ENCODE measurements around the gene KCNMB1. TPM values are rescaled to one million over a fixed set of nuclear protein-coding genes. Genes with fewer than 3 reads are reported as not detected.

The KCNMB1 gene
- total and polyA plus RNA-seq, 7 experiments from 2014 or later = 0.48 to 5.6 TPM; not detected in 5

- H3K36me3 ChIP-seq (ENCODE audit: control insufficient read depth in 2 of 3, insufficient read depth in 3 of 3, low read length in 3 of 3) = no peaks in the 10 kb centered on the region
- H3K36me3 Mint-ChIP-seq = peaks cover 0 to 5% (median 0%) of the 10 kb centered on the region in 5 donors
- H3K27me3 Mint-ChIP-seq = no peaks in the 10 kb centered on the region
- intact Hi-C loops (cut with micrococcal nuclease) = loop anchor here (2.0 to 10.0 kb wide), 4 partner anchors 83 to 683 kb away; no protein-coding TSS in a partner anchor
- peak overlapping the region in 5 of 10 donors; percentile 3 to 46 (median 31) for H3K4me3 Mint-ChIP-seq
- ATAC-seq (no peak), DNase-seq (no peak)
- H3K4me3 ChIP-seq (ENCODE audit: low read length) = no peak overlapping the region
- H3K27ac Mint-ChIP-seq = peak overlapping the region; percentile 19 to 98 (median 84)
- H3K27ac ChIP-seq (ENCODE audit: low read depth, low read length) = peak overlapping the region; percentile 15
- H3K4me1 ChIP-seq (ENCODE audit: control insufficient read depth in 2 of 2, insufficient read depth in 2 of 2, low read length in 2 of 2) = peaks cover 36 to 47% of the 10 kb centered on the region in 2 donors
- ChIA-PET CTCF (interaction anchor here (0.6 to 7.3 kb wide), 25 partner anchors 11 to 241 kb away, joined by 3 to 278 read pairs (median 6); partner anchors contain the start of gene LCP2), POLR2A (interaction anchor here (0.6 to 7.1 kb wide), 15 partner anchors 9 to 114 kb away, joined by 3 to 59 read pairs (median 8); partner anchors contain the start of gene LCP2)
- no peaks in the 10 kb centered on the region for H3K9me3 Mint-ChIP-seq
- no peaks in the 10 kb centered on the region for H3K9me3 ChIP-seq (ENCODE audit: control insufficient read depth in 2 of 3, low read length in 3 of 3)
- peaks cover 0 to 57% (median 39%) of the 10 kb centered on the region in 7 donors for H3K4me1 Mint-ChIP-seq
- H3K27me3 ChIP-seq (ENCODE audit: control insufficient read depth in 2 of 2, insufficient read depth in 2 of 2, low read length in 2 of 2) = no peaks in the 10 kb centered on the region
Measured at GRCh38 chr5:170338291-170338690, 50.9 kb downstream of the KCNMB1 start.

GRCh38 chr5:170337045-170337733, 52.0 kb downstream of the KCNMB1 start:
- H3K4me3 Mint-ChIP-seq = peak overlapping the region in 3 of 10 donors; percentile 11 to 73 (median 64)
- Histone ChIP-seq H3K9me3 (ENCODE audit: control insufficient read depth in 2 of 3, low read length in 3 of 3) (no peaks in the 10 kb centered on the region), H3K27ac (ENCODE audit: low read depth, low read length) (peak overlapping the region; percentile 87), H3K36me3 (ENCODE audit: control insufficient read depth in 2 of 3, insufficient read depth in 3 of 3, low read length in 3 of 3) (no peaks in the 10 kb centered on the region), H3K4me1 (ENCODE audit: control insufficient read depth in 2 of 2, insufficient read depth in 2 of 2, low read length in 2 of 2) (peaks cover 47 to 58% of the 10 kb centered on the region in 2 donors), H3K27me3 (ENCODE audit: control insufficient read depth in 2 of 2, insufficient read depth in 2 of 2, low read length in 2 of 2) (no peaks in the 10 kb centered on the region), H3K4me3 (ENCODE audit: low read length) (no peak overlapping the region)
- ChIA-PET POLR2A (interaction anchor here (1.4 to 7.1 kb wide), 8 partner anchors 39 to 110 kb away, joined by 3 to 59 read pairs (median 24); partner anchors contain the start of gene LCP2), CTCF (interaction anchor here (2.3 to 7.3 kb wide), 6 partner anchors 36 to 112 kb away, joined by 12 to 278 read pairs (median 56); partner anchors contain the start of gene LCP2)
- peaks cover 0 to 68% (median 39%) of the 10 kb centered on the region in 7 donors for H3K4me1 Mint-ChIP-seq
- intact Hi-C loops (cut with micrococcal nuclease) = loop anchor here (5.0 to 10.0 kb wide), 3 partner anchors 235 to 682 kb away; no protein-coding TSS in a partner anchor
- no peak for DNase-seq
- H3K27me3 Mint-ChIP-seq = no peaks in the 10 kb centered on the region
- peaks cover 0 to 5% (median 0%) of the 10 kb centered on the region in 5 donors for H3K36me3 Mint-ChIP-seq
- no peaks in the 10 kb centered on the region for H3K9me3 Mint-ChIP-seq
- no peak for ATAC-seq
- H3K27ac Mint-ChIP-seq = peak overlapping the region in 7 of 9 donors; percentile 80 to 98 (median 92)

GRCh38 chr5:170336065-170336464, 53.1 kb downstream of the KCNMB1 start:
- H3K36me3 Mint-ChIP-seq = peaks cover 0 to 5% (median 0%) of the 10 kb centered on the region in 5 donors
- Histone ChIP-seq H3K27me3 (ENCODE audit: control insufficient read depth in 2 of 2, insufficient read depth in 2 of 2, low read length in 2 of 2) (no peaks in the 10 kb centered on the region), H3K4me1 (ENCODE audit: control insufficient read depth in 2 of 2, insufficient read depth in 2 of 2, low read length in 2 of 2) (peaks cover 58 to 68% of the 10 kb centered on the region in 2 donors), H3K4me3 (ENCODE audit: low read length) (no peak overlapping the region), H3K27ac (ENCODE audit: low read depth, low read length) (peak overlapping the region; percentile 87), H3K9me3 (ENCODE audit: control insufficient read depth in 2 of 3, low read length in 3 of 3) (no peaks in the 10 kb centered on the region), H3K36me3 (ENCODE audit: control insufficient read depth in 2 of 3, insufficient read depth in 3 of 3, low read length in 3 of 3) (no peaks in the 10 kb centered on the region)
- DNase-seq (peak in 2 of 9 donors; percentile 13 to 25), ATAC-seq (no peak)
- H3K27me3 Mint-ChIP-seq = peaks cover 0 to 2% (median 0%) of the 10 kb centered on the region in 5 donors
- POLR2A ChIA-PET = interaction anchor here (4.1 to 7.1 kb wide), 3 partner anchors 38 to 61 kb away, joined by 26 to 59 read pairs (median 28); partner anchors contain the start of gene LCP2
- peaks cover 0 to 72% (median 39%) of the 10 kb centered on the region in 7 donors for H3K4me1 Mint-ChIP-seq
- peak overlapping the region in 9 of 10 donors; percentile 62 to 82 (median 73) for H3K4me3 Mint-ChIP-seq
- H3K27ac Mint-ChIP-seq = peak overlapping the region in 6 of 9 donors; percentile 80 to 98 (median 94)
- intact Hi-C loops (cut with micrococcal nuclease) = loop anchor here (1.0 to 10.0 kb wide), 4 partner anchors 33 to 681 kb away; no protein-coding TSS in a partner anchor
- peaks cover 0 to 3% (median 0%) of the 10 kb centered on the region in 11 donors for H3K9me3 Mint-ChIP-seq
- CTCF ChIA-PET = interaction anchor here (4.3 to 7.3 kb wide), 3 partner anchors 41 to 111 kb away, joined by 92 to 278 read pairs (median 177); partner anchors contain the start of gene LCP2

GRCh38 chr5:170334626-170335025, 54.5 kb downstream of the KCNMB1 start:
- Histone ChIP-seq H3K4me1 (ENCODE audit: control insufficient read depth in 2 of 2, insufficient read depth in 2 of 2, low read length in 2 of 2) (peaks cover 72 to 81% of the 10 kb centered on the region in 2 donors), H3K4me3 (ENCODE audit: low read length) (peak overlapping the region; percentile 40), H3K36me3 (ENCODE audit: control insufficient read depth in 2 of 3, insufficient read depth in 3 of 3, low read length in 3 of 3) (no peaks in the 10 kb centered on the region), H3K27ac (ENCODE audit: low read depth, low read length) (peak overlapping the region; percentile 87), H3K9me3 (ENCODE audit: control insufficient read depth in 2 of 3, low read length in 3 of 3) (no peaks in the 10 kb centered on the region), H3K27me3 (ENCODE audit: control insufficient read depth in 2 of 2, insufficient read depth in 2 of 2, low read length in 2 of 2) (no peaks in the 10 kb centered on the region)
- DNase-seq (peak in 1 of 9 donors; percentile 20), ATAC-seq (no peak)
- intact Hi-C loops (cut with micrococcal nuclease) = loop anchor here (5.0 to 10.0 kb wide), 4 partner anchors 232 to 1853 kb away; partner anchors contain the start of gene STK10 (in 1 of the 2)
- Mint-ChIP-seq H3K27me3 (peaks cover 0 to 3% (median 0%) of the 10 kb centered on the region in 5 donors), H3K4me1 (peaks cover 0 to 72% (median 39%) of the 10 kb centered on the region in 7 donors), H3K27ac (no peak overlapping the region), H3K4me3 (peak overlapping the region in 4 of 10 donors; percentile 77 to 82 (median 81)), H3K36me3 (peaks cover 0 to 5% (median 0%) of the 10 kb centered on the region in 5 donors), H3K9me3 (peaks cover 0 to 5% (median 0%) of the 10 kb centered on the region in 11 donors)
- ChIA-PET CTCF (interaction anchor here (1.5 to 7.9 kb wide), 11 partner anchors 12 to 108 kb away, joined by 4 to 120 read pairs (median 8); partner anchors contain the start of gene LCP2), POLR2A (interaction anchor here (0.7 to 10.0 kb wide), 15 partner anchors 9 to 89 kb away, joined by 3 to 391 read pairs (median 6); partner anchors contain the start of gene LCP2)

GRCh38 chr5:170333161-170333910, 55.8 kb downstream of the KCNMB1 start:
- Histone ChIP-seq H3K9me3 (ENCODE audit: control insufficient read depth in 2 of 3, low read length in 3 of 3) (no peaks in the 10 kb centered on the region), H3K27ac (ENCODE audit: low read depth, low read length) (peak overlapping the region; percentile 87), H3K27me3 (ENCODE audit: control insufficient read depth in 2 of 2, insufficient read depth in 2 of 2, low read length in 2 of 2) (no peaks in the 10 kb centered on the region), H3K4me3 (ENCODE audit: low read length) (peak overlapping the region; percentile 40), H3K36me3 (ENCODE audit: control insufficient read depth in 2 of 3, insufficient read depth in 3 of 3, low read length in 3 of 3) (no peaks in the 10 kb centered on the region), H3K4me1 (ENCODE audit: control insufficient read depth in 2 of 2, insufficient read depth in 2 of 2, low read length in 2 of 2) (peaks cover 79 to 87% of the 10 kb centered on the region in 2 donors)
- ATAC-seq (peak; percentile 36), DNase-seq (peak in 6 of 9 donors; percentile 36 to 61 (median 50))
- ChIA-PET CTCF (interaction anchor here (1.0 to 7.9 kb wide), 12 partner anchors 10 to 107 kb away, joined by 3 to 120 read pairs (median 8); partner anchors contain the start of gene LCP2), POLR2A (interaction anchor here (0.7 to 10.0 kb wide), 10 partner anchors 10 to 71 kb away, joined by 3 to 391 read pairs (median 24); partner anchors contain the start of gene LCP2)
- peak overlapping the region in 4 of 10 donors; percentile 77 to 82 (median 81) for H3K4me3 Mint-ChIP-seq
- intact Hi-C loops (cut with micrococcal nuclease) = loop anchor here (5.0 to 10.0 kb wide), 3 partner anchors 301 to 1854 kb away; partner anchors contain the start of gene STK10 (in 1 of the 2)
- peaks cover 0 to 5% (median 0%) of the 10 kb centered on the region in 11 donors for H3K9me3 Mint-ChIP-seq
- no peak overlapping the region for H3K27ac Mint-ChIP-seq
- H3K36me3 Mint-ChIP-seq = peaks cover 0 to 5% (median 0%) of the 10 kb centered on the region in 5 donors
- peaks cover 0 to 3% (median 0%) of the 10 kb centered on the region in 5 donors for H3K27me3 Mint-ChIP-seq
- peaks cover 0 to 65% (median 30%) of the 10 kb centered on the region in 7 donors for H3K4me1 Mint-ChIP-seq
